Iris pigment epithelial cell (primary cell): ENCODE data around the gene NDNF.

Experiments used
- DNase-seq: peaks from one replicate; pipeline ENCODE4 v3.0.0-alpha.2; 2011; ENCODE audit warnings: low read depth

The NDNF gene

DNA sequence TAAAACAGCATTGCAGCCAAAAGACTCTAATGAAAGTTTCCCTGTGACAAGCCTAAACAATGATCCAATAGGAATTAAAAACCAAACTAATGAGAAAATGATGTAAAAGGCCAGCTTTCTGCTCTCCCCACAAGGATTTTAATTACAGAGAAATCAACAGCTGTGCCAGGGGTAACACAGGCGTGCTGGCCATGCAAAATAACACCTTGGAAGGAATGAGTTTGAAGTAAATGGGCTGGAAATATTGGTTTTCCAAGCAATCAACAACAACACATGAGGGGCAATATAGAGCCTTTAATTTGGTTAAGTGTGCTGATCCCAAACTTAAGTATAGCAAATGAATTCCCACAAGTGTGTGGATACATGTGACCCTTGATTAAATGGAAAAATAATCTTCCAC, 56.9 kb downstream of the NDNF start:
- no peak for DNase-seq

DNA sequence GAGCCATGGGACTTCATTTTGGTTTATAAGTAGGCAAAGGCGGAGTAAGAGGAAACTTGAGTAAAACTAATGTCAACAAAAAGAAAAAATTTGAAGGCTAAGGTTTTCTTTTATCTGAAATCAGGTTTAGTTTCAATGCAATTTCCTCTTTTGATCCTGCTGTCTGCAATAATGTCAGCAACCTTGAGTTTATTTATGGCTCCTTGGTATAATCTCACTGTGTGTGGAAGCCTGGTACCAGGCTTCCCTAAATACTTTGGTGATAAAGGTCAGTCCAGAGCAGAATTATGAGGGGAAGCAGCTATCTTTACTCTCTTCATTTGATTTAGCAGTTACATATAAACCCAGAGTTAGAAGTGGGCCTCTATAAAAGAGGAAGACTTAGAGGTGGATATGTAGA, 57.8 kb downstream of the NDNF start:
- no peak for DNase-seq

DNA sequence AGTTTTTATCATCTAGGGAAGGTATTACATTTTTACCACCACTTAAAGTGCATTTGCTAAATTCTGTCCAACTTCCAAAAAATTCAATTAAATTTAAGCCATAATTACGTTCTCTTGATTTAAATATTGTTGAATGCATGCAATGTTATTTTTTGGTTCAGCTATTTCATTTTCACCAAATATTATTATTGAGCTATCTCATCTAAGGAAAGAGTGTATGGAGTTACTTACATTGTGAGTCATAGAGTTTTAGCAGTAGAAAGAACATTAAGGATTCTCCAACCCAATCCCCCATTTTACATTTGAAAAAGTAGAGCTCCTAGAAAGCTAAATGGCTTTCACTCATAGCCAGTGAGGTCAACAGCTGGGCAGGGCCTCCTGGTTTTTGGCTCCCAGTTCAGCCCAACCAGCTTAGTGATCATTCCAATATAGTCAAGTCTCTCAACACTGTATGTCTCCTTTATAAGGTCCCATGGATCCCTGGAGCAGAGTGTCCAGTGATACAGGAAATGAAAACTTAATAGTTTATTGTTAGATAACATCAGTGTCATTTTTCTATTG, 60.5 kb downstream of the NDNF start:
- DNase-seq: no peak

DNA sequence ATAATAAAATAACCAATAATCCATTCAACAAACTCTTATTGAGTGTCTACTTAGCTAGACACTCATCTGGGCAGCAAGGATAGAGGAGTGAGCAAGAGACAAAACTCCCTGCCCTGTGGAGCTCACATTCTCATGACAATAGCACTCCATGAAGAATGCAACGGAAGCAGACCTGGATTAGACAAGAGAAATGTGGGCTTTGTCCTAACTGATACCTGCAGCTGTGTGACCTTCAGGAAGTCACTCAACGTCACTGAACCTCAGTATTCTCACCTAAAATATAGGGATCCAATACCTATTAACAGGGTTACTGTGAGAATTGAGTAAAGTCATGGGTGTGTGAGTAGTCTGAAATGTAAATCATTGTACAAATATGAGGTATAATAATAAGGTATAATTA, 61.2 kb downstream of the NDNF start:
- no peak for DNase-seq

DNA sequence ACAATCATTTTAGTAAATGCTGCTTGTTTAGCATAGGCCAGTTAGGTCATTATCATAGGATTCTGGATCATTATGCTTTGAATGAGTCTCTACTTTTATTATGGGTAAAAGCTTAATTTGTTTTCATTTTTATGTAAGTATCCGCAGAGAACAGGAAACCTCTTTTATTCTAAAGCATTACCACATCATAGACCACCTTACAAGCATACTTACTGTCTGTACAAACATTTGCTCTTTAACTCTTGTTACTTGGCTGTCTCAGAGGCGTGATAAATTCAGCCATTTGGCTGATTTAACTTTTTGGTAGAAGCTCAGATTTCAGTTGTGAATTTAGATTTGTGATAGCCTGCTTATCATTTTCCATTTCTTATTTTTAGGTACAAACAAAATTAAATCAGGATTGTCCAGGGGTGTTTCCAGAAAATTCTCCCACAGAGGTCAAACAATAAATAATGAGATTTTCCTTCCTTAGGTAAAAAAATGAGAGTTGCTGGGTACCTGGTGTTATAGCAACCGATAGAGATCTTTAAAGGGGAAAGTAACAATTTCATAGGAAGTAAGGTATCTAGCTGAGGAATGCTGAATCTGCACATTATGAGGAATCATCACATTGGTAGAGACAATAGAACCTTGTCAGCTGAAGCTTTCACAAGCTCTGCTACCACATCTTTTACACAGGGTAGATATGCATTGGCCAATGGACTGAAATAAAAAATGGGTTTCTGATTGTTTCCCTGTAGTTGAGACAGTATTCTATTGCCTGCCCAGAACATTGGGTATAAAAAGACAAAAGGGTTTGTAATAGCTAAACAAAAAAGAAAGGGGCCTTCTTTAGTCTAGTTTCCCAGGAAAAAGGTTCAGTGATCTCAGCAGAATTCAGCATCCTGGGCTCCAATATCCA, 62.5 kb downstream of the NDNF start:
- no peak for DNase-seq

DNA sequence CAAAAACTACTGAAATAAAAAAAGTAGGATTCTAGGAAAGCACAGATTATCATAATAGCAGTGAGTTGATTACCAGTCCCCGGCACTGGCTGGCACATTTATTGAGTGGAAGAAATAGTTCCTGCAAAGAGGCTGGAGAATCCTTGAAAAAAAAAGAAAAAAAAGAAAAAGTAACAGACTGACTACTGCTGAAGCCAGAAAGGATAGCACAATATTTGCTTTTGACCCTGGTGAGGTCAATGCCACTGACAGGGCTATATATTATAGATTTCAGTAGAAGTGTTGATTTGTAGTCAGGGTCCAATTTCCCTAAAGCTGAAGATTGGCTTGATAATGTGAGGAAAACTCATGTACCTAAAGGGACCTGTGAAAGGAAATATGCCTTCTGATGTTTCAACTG, 64.7 kb downstream of the NDNF start:
- DNase-seq: no peak

DNA sequence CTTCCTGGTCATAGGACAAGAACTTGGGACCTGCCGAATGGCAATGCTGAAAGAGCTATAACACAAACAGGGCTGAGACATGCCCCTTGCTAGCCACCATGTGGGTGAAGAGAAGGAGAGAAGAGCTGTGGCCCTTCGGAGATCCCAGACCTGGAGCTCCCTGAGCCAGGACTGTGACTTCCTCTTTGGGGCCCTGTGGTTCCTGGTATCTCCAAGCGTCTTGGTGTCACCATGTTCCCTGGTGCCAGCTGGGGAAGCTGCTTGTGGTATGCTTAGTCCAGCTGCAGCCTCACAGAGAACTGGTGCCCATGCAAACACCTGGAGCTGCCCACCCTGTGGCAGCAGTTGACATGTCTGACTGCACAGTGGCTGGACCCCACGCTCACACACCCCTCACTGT, 68.5 kb downstream of the NDNF start:
- DNase-seq: no peak

DNA sequence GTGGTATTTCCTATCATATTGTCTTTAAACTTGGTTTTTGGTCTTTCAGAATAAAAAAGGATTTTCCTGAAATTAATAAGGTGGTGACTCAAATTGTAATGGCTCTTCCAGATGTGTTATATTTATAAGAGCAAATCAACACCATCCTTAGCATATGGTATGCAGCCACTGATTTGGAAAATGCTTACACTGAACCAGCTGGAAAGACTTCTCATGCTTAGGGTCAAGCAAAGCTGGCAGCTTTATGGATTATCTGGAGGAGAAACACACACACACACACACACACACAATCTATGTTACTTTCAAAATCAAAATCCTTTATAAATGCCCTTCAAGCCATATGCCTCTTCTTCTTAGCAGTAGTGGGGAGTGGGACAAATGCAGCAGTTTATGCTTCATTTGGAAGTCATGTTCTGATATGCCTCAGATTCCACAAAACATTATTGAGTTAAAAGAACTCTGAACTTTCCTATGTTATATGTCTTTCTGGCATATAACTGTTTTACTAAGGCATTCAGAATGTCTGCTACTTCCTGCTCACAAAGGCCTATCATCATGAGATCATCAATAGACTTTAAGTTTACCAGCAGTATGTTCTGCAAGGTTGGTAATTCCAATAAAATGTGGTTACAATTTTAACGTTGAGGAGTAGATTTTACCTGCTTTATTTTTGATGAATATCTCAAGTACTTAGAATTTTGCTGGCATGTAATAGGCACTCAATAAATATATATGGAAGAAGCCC, 76.9 kb downstream of the NDNF start:
- DNase-seq: peak; percentile 7

DNA sequence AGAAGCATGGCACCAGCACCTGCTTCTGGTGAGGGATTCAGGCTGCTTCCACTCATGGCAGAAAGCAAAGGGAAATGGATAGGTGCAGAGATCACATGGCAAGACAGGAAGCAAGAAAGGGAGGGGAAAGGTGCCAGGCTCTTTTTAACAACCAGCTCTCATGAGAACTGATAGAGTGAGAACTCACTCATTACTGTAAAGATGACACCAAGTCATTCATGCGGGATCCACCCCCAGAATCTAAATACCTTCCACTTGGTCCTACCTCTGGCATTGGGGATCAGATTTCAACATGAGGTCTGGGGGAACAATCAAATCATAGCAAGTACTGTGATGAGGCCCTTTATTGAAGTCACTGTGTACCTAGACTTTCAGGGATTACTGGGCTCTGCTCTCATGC, 77.8 kb downstream of the NDNF start:
- no peak for DNase-seq

DNA sequence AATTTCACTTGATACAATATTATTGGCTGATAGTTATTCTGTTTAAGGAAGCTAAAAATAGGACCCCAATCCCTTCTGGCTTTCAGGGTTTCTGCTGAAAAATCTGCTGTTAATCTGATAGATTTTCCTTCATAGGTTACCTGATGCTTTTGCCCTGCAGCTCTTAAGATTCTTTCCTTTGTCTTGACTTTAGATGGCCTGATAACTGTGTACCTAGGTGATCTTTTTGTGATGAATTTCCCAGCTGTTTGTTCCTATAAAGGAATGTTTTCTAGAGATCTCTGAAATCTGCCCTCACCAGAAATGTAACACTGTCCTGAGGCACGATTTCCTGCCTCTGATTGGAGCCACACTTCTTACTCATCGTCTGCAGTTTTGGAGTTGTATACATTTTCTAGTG, 80.5 kb downstream of the NDNF start:
- DNase-seq: peak; percentile 9

DNA sequence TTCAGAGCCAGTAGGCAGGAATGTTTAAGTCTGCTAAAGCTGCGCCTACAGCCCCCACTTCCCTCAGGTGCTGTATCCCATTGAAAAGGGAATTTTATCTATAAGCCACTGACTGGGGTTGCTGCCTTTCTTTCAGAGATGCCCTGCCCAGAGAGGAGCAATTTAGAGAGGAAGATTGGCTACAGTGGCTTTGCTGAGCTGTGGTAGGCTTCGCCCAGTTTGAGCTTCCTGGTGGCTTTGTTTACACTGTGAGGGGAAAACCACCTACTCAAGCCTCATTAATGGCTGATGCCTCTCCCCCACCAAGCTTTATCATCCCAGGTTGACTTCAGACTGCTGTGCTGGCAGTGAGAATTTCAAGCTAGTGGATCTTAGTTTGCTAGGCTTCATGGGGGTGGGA, 82.1 kb downstream of the NDNF start:
- no peak for DNase-seq
